Hepatocyte (in vitro differentiated cells): ENCODE results near the gene CEP120.
"Not testable (repeated sequence)": the region's sequence is repeated elsewhere in the genome, so short reads cannot be mapped to it uniquely, and the experiment has no call there.

Source experiments
- EZH2 ChIP-seq: fragments of 200-600 bp; sonication (generic); IDR thresholded peaks from 2 replicates; pipeline ENCODE4 v1.6.1; 2016; ENCODE audit warnings: antibody characterized with exemption, mild to moderate bottlenecking, borderline replicate concordance
- EZH2phosphoT487 ChIP-seq: fragments of 200-600 bp; sonication (generic); IDR thresholded peaks from one replicate; pipeline ENCODE4 v1.6.1; 2018; ENCODE audit warnings: antibody characterized with exemption, mild to moderate bottlenecking, low read depth, moderate library complexity; ENCODE audit not compliant: unreplicated experiment, severe bottlenecking
- TF ChIP-seq, protein P1 (sequence below): fragments of 200-600 bp; sonication (generic); IDR thresholded peaks from 2 replicates; pipeline ENCODE4 v1.5.1; 2016; ENCODE audit warnings: antibody characterized with exemption, mild to moderate bottlenecking; ENCODE audit not compliant: poor library complexity

DNA sequence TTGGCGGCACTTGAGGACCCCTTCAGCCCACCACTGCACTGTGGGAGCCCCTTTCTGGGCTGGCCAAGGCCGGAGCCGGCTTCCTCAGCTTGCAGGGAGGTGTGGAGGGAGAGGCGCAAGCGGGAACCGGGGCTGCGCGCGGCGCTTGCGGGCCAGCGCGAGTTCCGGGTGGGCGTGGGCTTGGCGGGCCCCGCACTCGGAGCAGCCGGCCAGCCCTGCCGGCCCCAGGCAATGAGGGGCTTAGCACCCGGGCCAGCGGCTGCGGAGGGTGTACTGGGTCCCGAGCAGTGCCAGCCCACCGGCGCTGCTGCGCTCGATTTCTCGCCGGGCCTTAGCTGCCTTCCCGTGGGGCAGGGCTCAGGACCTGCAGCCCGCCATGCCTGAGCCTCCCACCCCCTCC, 7.2 kb upstream of the CEP120 start:
- TF ChIP-seq EZH2, EZH2phosphoT487: not testable (repeated sequence)
- TF ChIP-seq, protein P1, sequence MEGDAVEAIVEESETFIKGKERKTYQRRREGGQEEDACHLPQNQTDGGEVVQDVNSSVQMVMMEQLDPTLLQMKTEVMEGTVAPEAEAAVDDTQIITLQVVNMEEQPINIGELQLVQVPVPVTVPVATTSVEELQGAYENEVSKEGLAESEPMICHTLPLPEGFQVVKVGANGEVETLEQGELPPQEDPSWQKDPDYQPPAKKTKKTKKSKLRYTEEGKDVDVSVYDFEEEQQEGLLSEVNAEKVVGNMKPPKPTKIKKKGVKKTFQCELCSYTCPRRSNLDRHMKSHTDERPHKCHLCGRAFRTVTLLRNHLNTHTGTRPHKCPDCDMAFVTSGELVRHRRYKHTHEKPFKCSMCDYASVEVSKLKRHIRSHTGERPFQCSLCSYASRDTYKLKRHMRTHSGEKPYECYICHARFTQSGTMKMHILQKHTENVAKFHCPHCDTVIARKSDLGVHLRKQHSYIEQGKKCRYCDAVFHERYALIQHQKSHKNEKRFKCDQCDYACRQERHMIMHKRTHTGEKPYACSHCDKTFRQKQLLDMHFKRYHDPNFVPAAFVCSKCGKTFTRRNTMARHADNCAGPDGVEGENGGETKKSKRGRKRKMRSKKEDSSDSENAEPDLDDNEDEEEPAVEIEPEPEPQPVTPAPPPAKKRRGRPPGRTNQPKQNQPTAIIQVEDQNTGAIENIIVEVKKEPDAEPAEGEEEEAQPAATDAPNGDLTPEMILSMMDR = not testable (repeated sequence)
